ENCODE data around the gene CAPN1. TPM values are rescaled to one million over a fixed set of nuclear protein-coding genes. Genes with fewer than 3 reads are reported as not detected.

CAPN1 gene
- total RNA-seq, 1 experiment from 2014 or later = 288 TPM

- TSS peak; percentile 56 for BruUV-seq (replicated peaks)
- peaks cover 67% of the 10 kb centered on the region for H3K36me3 Mint-ChIP-seq (ENCODE audit: insufficient read depth, unreplicated experiment)
- CTCF ChIA-PET = interaction anchor here (2.4 to 3.4 kb wide), 2 partner anchors 12 to 48 kb away, joined by 14 to 27 read pairs; partner anchors contain the start of genes CAPN1, FAU and MRPL49
- TF ChIP-seq, protein P1, sequence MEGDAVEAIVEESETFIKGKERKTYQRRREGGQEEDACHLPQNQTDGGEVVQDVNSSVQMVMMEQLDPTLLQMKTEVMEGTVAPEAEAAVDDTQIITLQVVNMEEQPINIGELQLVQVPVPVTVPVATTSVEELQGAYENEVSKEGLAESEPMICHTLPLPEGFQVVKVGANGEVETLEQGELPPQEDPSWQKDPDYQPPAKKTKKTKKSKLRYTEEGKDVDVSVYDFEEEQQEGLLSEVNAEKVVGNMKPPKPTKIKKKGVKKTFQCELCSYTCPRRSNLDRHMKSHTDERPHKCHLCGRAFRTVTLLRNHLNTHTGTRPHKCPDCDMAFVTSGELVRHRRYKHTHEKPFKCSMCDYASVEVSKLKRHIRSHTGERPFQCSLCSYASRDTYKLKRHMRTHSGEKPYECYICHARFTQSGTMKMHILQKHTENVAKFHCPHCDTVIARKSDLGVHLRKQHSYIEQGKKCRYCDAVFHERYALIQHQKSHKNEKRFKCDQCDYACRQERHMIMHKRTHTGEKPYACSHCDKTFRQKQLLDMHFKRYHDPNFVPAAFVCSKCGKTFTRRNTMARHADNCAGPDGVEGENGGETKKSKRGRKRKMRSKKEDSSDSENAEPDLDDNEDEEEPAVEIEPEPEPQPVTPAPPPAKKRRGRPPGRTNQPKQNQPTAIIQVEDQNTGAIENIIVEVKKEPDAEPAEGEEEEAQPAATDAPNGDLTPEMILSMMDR (IDR thresholded peaks at IDR 0.05; ENCODE audit: unreplicated experiment) = no peak
- peak overlapping the region; percentile 100 for H3K27ac Mint-ChIP-seq (ENCODE audit: unreplicated experiment)
- no peaks in the 10 kb centered on the region for H3K9me3 Mint-ChIP-seq (ENCODE audit: low read depth, unreplicated experiment)
- H3K27me3 Mint-ChIP-seq (ENCODE audit: unreplicated experiment) = no peaks in the 10 kb centered on the region
- no peak for DNase-seq
- intact Hi-C loops (cut with micrococcal nuclease; ENCODE audit: unreplicated experiment) = loop anchor here (2.0 kb wide), 1 partner anchor 17 kb away; no protein-coding TSS in a partner anchor
- H3K4me1 Mint-ChIP-seq (ENCODE audit: low read depth, unreplicated experiment) = peaks cover 28% of the 10 kb centered on the region
- peak overlapping the region; percentile 99 for H3K4me3 Mint-ChIP-seq (ENCODE audit: low read depth, unreplicated experiment)
Measured at GRCh38 chr11:65133724-65134123, 48.0 kb upstream of the CAPN1 start.

DNA sequence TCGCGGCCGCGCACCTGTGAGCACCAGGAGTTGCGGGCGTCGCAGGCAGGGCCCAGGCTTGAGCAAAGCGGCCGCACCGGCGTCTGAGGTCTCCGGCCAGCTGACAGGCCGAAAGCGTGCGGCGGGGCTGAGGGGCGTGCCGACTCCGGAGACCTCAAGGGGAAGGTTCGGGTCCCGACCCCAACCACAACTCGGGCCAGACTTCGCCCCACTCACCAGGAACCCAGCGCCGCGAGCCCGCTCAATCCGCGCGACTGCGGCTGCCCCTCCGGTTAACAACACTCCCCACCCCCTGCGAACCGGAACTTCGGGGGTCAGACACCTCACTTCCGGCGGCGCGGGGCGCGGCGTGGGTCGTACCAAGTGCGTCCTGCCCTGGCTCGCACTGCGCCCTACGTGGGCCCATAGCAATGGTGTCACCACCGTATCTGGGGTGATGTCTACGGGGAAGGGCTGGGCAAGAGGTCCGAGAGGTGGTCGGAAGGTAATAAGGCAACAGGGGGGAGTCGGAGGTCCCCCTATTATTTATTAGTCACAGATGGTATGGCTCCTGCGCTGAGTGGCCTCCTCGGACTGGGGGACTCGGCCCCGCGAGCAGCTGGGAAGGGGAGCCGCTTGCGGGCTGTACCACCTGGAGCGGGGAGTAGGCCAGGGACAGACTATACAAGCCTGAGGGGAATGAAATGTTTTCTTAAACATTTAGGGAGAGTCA is 47.3 kb upstream of the CAPN1 start, which contains the start of gene SYVN1:
SYVN1 (minus strand) TSS at position 280 of the 712 bp plus-strand sequence. CDS start 918 bp downstream, outside the sequence.
- Mint-ChIP-seq H3K9me3 (ENCODE audit: low read depth, unreplicated experiment) (no peaks in the 10 kb centered on the region), H3K4me3 (ENCODE audit: low read depth, unreplicated experiment) (peak within 1 kb of the TSS; percentile 99), H3K36me3 (ENCODE audit: insufficient read depth, unreplicated experiment) (peaks cover 63% of the 10 kb centered on the region), H3K27me3 (ENCODE audit: unreplicated experiment) (no peaks in the 10 kb centered on the region), H3K27ac (ENCODE audit: unreplicated experiment) (peak within 1 kb of the TSS; percentile 100), H3K4me1 (ENCODE audit: low read depth, unreplicated experiment) (peaks cover 28% of the 10 kb centered on the region)
- BruUV-seq (replicated peaks) = no TSS peak
- intact Hi-C loops (cut with micrococcal nuclease; ENCODE audit: unreplicated experiment) = loop anchor here (2.0 kb wide), 1 partner anchor 16 kb away; no protein-coding TSS in a partner anchor
- TF ChIP-seq, protein P1 (IDR thresholded peaks at IDR 0.05; ENCODE audit: unreplicated experiment) = no peak
- peak; percentile 91 for DNase-seq
- CTCF ChIA-PET = interaction anchor here (0.5 to 3.4 kb wide), 5 partner anchors 13 to 358 kb away, joined by 3 to 27 read pairs (median 4); partner anchors contain the start of genes CAPN1, FAU and MRPL49

DNA sequence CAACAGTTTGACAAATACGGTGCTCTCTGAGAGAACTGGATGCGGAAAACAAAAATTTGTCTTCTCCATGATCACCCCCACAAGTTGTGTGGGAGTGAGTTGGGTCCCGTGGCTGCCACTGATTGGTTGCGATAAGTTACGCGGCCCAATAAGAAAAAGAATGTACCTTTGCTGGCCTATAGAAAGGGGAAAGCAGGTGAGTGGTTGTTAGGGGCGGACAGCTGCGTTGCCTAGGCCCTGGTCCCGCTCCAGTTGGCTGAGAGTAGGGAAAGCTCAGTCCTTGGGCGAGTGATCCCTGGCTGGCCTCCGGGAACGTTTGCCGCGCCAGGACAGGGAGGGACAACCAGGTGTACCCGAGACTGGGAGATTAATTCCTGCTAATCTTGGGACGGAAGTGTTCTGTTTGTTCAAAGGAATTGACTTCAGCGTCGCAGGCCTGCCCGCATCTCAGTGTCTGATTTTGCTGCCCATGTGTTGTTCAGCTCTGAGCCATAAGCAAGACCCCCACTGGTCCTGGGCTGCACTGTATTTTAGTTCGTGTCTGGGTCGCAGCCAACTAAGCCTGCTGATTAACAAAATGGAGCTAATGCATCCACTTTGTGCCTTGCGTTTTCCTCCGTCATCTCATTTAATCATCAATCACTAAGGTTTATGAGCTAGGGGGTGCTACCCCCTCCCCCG is 46.6 kb upstream of the CAPN1 start:
- peaks cover 28% of the 10 kb centered on the region for H3K4me1 Mint-ChIP-seq (ENCODE audit: low read depth, unreplicated experiment)
- H3K9me3 Mint-ChIP-seq (ENCODE audit: low read depth, unreplicated experiment) = no peaks in the 10 kb centered on the region
- H3K27ac Mint-ChIP-seq (ENCODE audit: unreplicated experiment) = peak overlapping the region; percentile 100
- intact Hi-C loops (cut with micrococcal nuclease; ENCODE audit: unreplicated experiment) = loop anchor here (2.0 to 5.0 kb wide), 2 partner anchors 16 to 47 kb away; partner anchors contain the start of gene CAPN1
- TSS peak; percentile 84 for BruUV-seq (replicated peaks)
- DNase-seq = peak; percentile 92
- CTCF ChIA-PET = interaction anchor here (0.5 to 3.4 kb wide), 8 partner anchors 13 to 805 kb away, joined by 3 to 27 read pairs (median 4); partner anchors contain the start of genes CAPN1, FAU and MRPL49
- no peaks in the 10 kb centered on the region for H3K27me3 Mint-ChIP-seq (ENCODE audit: unreplicated experiment)
- H3K4me3 Mint-ChIP-seq (ENCODE audit: low read depth, unreplicated experiment) = peak overlapping the region; percentile 99
- peaks cover 56% of the 10 kb centered on the region for H3K36me3 Mint-ChIP-seq (ENCODE audit: insufficient read depth, unreplicated experiment)
- TF ChIP-seq, protein P1 (IDR thresholded peaks at IDR 0.05; ENCODE audit: unreplicated experiment) = no peak

DNA sequence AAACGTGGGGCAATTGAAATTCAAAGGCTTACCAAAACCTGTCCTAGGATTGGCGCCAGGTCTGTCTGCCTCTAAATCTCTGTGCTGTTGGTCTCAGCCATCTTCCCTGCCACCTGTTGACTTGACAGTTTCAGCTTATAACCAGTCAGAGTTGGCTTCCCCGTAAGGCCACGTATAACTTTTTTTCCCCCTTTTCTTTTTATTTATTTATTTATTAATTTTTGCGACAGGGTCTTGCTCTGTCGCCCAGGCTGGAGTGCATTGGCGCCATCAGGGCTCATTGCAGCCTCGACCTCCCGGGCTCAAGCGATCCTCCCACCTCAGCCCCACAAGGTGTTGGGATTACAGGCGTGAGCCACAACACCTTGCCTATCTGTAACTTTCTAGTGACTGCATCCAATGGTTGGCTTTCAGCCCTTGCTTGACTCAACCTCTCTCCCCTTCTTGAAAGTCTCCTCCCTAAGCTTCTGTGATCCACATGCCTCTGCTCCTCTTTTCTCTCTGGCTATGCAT is 46.0 kb upstream of the CAPN1 start:
- TF ChIP-seq, protein P1 (IDR thresholded peaks at IDR 0.05; ENCODE audit: unreplicated experiment) = no peak
- Mint-ChIP-seq H3K4me1 (ENCODE audit: low read depth, unreplicated experiment) (peaks cover 28% of the 10 kb centered on the region), H3K27ac (ENCODE audit: unreplicated experiment) (peak overlapping the region; percentile 100), H3K9me3 (ENCODE audit: low read depth, unreplicated experiment) (no peaks in the 10 kb centered on the region), H3K27me3 (ENCODE audit: unreplicated experiment) (peaks cover 3% of the 10 kb centered on the region), H3K36me3 (ENCODE audit: insufficient read depth, unreplicated experiment) (peaks cover 52% of the 10 kb centered on the region), H3K4me3 (ENCODE audit: low read depth, unreplicated experiment) (peak overlapping the region; percentile 99)
- CTCF ChIA-PET = interaction anchor here (0.5 to 3.4 kb wide), 6 partner anchors 14 to 805 kb away, joined by 3 to 27 read pairs (median 4); partner anchors contain the start of genes CAPN1, FAU and MRPL49
- no TSS peak for BruUV-seq (replicated peaks)
- DNase-seq = no peak
- intact Hi-C loops (cut with micrococcal nuclease; ENCODE audit: unreplicated experiment) = loop anchor here (2.0 to 5.0 kb wide), 2 partner anchors 15 to 47 kb away; partner anchors contain the start of gene CAPN1
